ENCODE data around the gene ZNF468.
"Not testable (repeated sequence)": the region's sequence is repeated elsewhere in the genome, so short reads cannot be mapped to it uniquely, and the experiment has no call there.

DNA sequence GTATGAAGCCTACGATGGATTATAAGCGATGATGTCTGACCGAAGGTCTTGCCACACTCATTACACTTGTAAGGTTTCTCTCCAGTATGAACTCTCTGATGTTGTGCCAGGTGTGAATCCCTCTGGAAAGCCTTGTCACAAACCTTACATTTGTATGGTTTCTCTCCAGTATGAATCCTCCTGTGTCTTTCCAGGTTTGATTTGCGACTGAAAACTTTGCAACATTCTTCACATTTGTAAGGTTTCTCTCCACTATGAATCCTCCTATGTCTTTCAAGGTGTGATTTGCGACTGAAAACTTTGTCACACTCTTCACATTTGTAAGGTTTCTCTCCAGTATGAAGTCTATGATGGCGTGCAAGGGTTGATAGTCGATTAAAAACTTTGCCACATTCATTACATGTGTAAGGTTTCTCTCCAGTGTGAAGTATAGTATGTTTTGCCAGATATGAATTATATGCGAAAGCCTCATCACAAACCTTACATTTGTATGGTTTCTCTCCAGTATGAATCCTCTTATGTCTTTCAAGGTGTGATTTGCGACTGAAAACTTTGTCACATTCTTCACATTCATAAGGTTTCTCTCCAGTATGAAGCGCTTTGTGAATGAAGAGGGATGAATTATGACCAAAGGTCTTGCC lies 16.5 kb downstream of the ZNF468 start:
- TF ChIP-seq POLR2AphosphoS5 (IDR thresholded peaks at IDR 0.05) = not testable (repeated sequence)
- TF ChIP-seq, protein P1, sequence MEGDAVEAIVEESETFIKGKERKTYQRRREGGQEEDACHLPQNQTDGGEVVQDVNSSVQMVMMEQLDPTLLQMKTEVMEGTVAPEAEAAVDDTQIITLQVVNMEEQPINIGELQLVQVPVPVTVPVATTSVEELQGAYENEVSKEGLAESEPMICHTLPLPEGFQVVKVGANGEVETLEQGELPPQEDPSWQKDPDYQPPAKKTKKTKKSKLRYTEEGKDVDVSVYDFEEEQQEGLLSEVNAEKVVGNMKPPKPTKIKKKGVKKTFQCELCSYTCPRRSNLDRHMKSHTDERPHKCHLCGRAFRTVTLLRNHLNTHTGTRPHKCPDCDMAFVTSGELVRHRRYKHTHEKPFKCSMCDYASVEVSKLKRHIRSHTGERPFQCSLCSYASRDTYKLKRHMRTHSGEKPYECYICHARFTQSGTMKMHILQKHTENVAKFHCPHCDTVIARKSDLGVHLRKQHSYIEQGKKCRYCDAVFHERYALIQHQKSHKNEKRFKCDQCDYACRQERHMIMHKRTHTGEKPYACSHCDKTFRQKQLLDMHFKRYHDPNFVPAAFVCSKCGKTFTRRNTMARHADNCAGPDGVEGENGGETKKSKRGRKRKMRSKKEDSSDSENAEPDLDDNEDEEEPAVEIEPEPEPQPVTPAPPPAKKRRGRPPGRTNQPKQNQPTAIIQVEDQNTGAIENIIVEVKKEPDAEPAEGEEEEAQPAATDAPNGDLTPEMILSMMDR (IDR thresholded peaks at IDR 0.05) = not testable (repeated sequence)

Measured in sigmoid colon (tissue), 4 donors.